HepG2 (cell line): ENCODE results near the gene WBP1. TPM values are rescaled to one million over a fixed set of nuclear protein-coding genes. Genes with fewer than 3 reads are reported as not detected.

ENCODE experiments used
- FIP1L1 ChIP-seq: fragments of 200-400 bp; formaldehyde crosslinking; IDR thresholded peaks from 2 replicates; pipeline ENCODE4 v1.6.1; 2018; ENCODE audit warnings: low read depth, mild to moderate bottlenecking, low read length, moderate library complexity, borderline replicate concordance; ENCODE audit not compliant: insufficient read depth
- FOXP4 ChIP-seq: sonication (generic); formaldehyde crosslinking; IDR thresholded peaks from 2 replicates; pipeline ENCODE4 v1.4.0; 2020; ENCODE audit warnings: missing genetic modification reagents
- GLI4 ChIP-seq: sonication (generic); formaldehyde crosslinking; IDR thresholded peaks from 2 replicates; pipeline ENCODE4 v1.5.1; 2020; ENCODE audit warnings: missing genetic modification reagents, mild to moderate bottlenecking, moderate library complexity, borderline replicate concordance
- HNF4G ChIP-seq, 2 experiments: sonication (generic) in 1 of 2; formaldehyde crosslinking in 1 of 2; IDR thresholded peaks; 2 replicates each; pipeline versions ENCODE4 v1.4.0 to v1.6.1; 2011 to 2020; ENCODE audit warnings: borderline replicate concordance in 2 of 2, low read depth in 2 of 2, mild to moderate bottlenecking in 2 of 2, low read length in 1 of 2, missing genetic modification reagents in 1 of 2, moderate library complexity in 1 of 2
- KLF15 ChIP-seq: sonication (generic); formaldehyde crosslinking; IDR thresholded peaks from 2 replicates; pipeline ENCODE4 v1.8.1; 2023; ENCODE audit warnings: borderline replicate concordance, mild to moderate bottlenecking, inconsistent platforms, missing genetic modification reagents, mixed read lengths
- LBX2 ChIP-seq: sonication (generic); formaldehyde crosslinking; IDR thresholded peaks from 2 replicates; pipeline ENCODE4 v1.5.0; 2020; ENCODE audit warnings: missing genetic modification reagents, mild to moderate bottlenecking, borderline replicate concordance
- NCOA5 ChIP-seq: sonication (generic); formaldehyde crosslinking; IDR thresholded peaks from 2 replicates; pipeline ENCODE4 v1.4.0; 2020; ENCODE audit warnings: missing genetic modification reagents
- PRMT3 ChIP-seq: sonication (generic); formaldehyde crosslinking; IDR thresholded peaks from 2 replicates; pipeline ENCODE4 v1.8.1; 2022; ENCODE audit warnings: low read depth, mild to moderate bottlenecking, moderate library complexity, missing genetic modification reagents, borderline replicate concordance
- RBAK ChIP-seq: sonication (generic); formaldehyde crosslinking; IDR thresholded peaks from 2 replicates; pipeline ENCODE4 v1.5.1; 2020; ENCODE audit warnings: mild to moderate bottlenecking, missing genetic modification reagents
- SP140L ChIP-seq: sonication (generic); formaldehyde crosslinking; IDR thresholded peaks from 2 replicates; pipeline ENCODE4 v1.4.0; 2020; ENCODE audit warnings: missing genetic modification reagents, borderline replicate concordance
- ZBTB42 ChIP-seq: sonication (generic); formaldehyde crosslinking; IDR thresholded peaks from 2 replicates; pipeline ENCODE4 v1.5.0; 2020; ENCODE audit warnings: mild to moderate bottlenecking, missing genetic modification reagents
- ZNF318 ChIP-seq: sonication (generic); formaldehyde crosslinking; IDR thresholded peaks from 2 replicates; pipeline ENCODE4 v1.4.0; 2020; ENCODE audit warnings: mild to moderate bottlenecking, missing genetic modification reagents
- ZNF468 ChIP-seq: sonication (generic); formaldehyde crosslinking; IDR thresholded peaks from 2 replicates; pipeline ENCODE4 v1.8.0; 2022; ENCODE audit warnings: mild to moderate bottlenecking, moderate library complexity, missing genetic modification reagents
- ZNF547 ChIP-seq: sonication (generic); formaldehyde crosslinking; IDR thresholded peaks from 2 replicates; pipeline ENCODE4 v1.5.1; 2020; ENCODE audit warnings: mild to moderate bottlenecking, missing genetic modification reagents
- ZNF572 ChIP-seq: sonication (generic); formaldehyde crosslinking; IDR thresholded peaks from 2 replicates; pipeline ENCODE4 v1.5.1; 2020; ENCODE audit warnings: mild to moderate bottlenecking, missing genetic modification reagents
- ZNF746 ChIP-seq: sonication (generic); formaldehyde crosslinking; IDR thresholded peaks from 2 replicates; pipeline ENCODE4 v1.8.0; 2022; ENCODE audit warnings: mild to moderate bottlenecking, missing genetic modification reagents
- ZNF747 ChIP-seq: sonication (generic); formaldehyde crosslinking; IDR thresholded peaks from 2 replicates; pipeline ENCODE4 v1.8.1; 2023; ENCODE audit warnings: missing genetic modification reagents, mild to moderate bottlenecking, borderline replicate concordance
- polyA plus RNA-seq, 8 experiments: library from polyadenylated mRNA; depleted of rRNA in 3 of 8; stranded (reverse) in 7 of 8; unstranded in 1 of 8; fragments of >200 nt; fragmentation: Illumina TruSeq in 4 of 8; extraction: Trizol in 4 of 8; gene quantifications; 2 replicates each; pipeline versions ENCODE4 v1.2.1 to v1.2.3, GENCODE V29; 2011 to 2016; ENCODE audit warnings: low read depth in 4 of 8, missing spikeins in 1 of 8, mixed read lengths in 1 of 8; ENCODE audit not compliant: insufficient read depth in 1 of 8
- total RNA-seq, 5 experiments: library from RNA; depleted of rRNA; stranded (reverse); fragments of >200 nt; fragmentation: Illumina TruSeq; extraction: Trizol; gene quantifications; 2 replicates each; pipeline ENCODE4 v1.2.3, GENCODE V29; 2016; ENCODE audit warnings: low read depth in 1 of 5

The WBP1 gene
- total and polyA plus RNA-seq, 2 of the 13 experiments (the other 11 are each of a cell fraction or from before 2014, with no cell fraction given): 38.8 to 85.7 TPM

GRCh38 chr2:74454654-74455511 is 3.4 kb upstream of the WBP1 start, which contains the start of gene INO80B (continued):
- TF ChIP-seq ZNF318 (CRISPR knock-in tag) (0 out of 2 replicates have a peak, but pooled peaks have one; percentile 82), FOXP4 (peak; percentile 70), NCOA5 (CRISPR knock-in tag) (no peak), FIP1L1 (no peak), RBAK (no peak; the same call in 1 of the 2 replicates), GLI4 (CRISPR knock-in tag) (peak; percentile 76), SP140L (CRISPR knock-in tag) (peak; percentile 95; the same call in 1 of the 2 replicates), ZNF747 (peak; percentile 74; the same call in 1 of the 2 replicates), ZNF547 (CRISPR knock-in tag) (peak; percentile 95), ZNF468 (CRISPR knock-in tag) (no peak), KLF15 (CRISPR knock-in tag) (no peak; the same call in 1 of the 2 replicates), PRMT3 (CRISPR knock-in tag) (no peak), LBX2 (CRISPR knock-in tag) (no peak), ZBTB42 (CRISPR knock-in tag) (no peak), ZNF746 (CRISPR knock-in tag) (no peak), HNF4G (IDR thresholded peaks at IDR 0.05; ENCODE audit: borderline replicate concordance, low read depth, low read length) (peak; percentile 36; the same call in 1 of the 2 replicates), HNF4G (CRISPR knock-in tag; IDR thresholded peaks at IDR 0.05; ENCODE audit: borderline replicate concordance, low read depth) (peak; percentile 86; the same call in 1 of the 2 replicates), ZNF572 (peak; percentile 98)
